Astrocyte of the hippocampus (primary cell): Measurements from ENCODE around the gene IP6K2.

Source experiments
- DNase-seq: peaks from one replicate; pipeline ENCODE4 v3.0.0; 2011; ENCODE audit warnings: low read depth, low spot score

The IP6K2 gene

DNA sequence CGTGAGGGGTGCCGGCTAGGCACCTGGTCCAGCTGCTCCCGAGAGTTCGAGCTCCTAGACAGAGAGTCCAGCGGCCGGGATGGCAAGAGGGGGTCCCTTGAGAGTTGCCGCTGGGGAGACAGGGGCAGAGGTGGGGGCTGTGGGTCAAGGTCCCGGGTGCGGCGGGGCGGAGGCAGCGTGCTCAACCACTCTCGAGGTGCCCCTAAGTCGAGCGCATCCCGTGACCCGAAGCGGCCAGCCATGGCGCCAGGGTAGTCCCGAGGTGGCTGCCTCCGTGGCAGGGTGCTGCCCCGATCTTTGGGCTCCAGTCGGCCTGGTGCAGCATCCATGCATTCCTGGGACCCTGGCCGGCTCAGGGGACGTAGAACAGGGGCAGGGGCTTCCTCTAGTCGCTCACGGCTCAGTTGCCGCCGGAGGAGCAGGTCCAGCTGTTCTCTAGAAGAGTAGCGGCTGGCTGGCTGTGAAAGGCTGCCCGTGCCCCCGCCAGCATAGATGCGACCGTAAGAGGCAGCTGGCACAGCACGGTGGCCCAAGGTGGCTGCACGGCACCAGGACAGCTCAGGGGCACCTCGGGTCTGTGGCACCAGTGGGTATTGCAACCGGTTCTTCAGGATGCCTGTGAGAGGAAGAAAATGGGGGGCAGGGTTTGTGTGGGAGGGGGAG lies 76.9 kb downstream of the IP6K2 start:
- no peak for DNase-seq
